Activated CD4-positive, alpha-beta T cell treated with anti-CD3 and anti-CD28 coated beads, Interleukin-2, Interleukin-6, amounts not matched to agents 100 ng/mL and 50 ng/mL, durations not matched to agents 16 hours and 8 hours (primary cell): ENCODE measurements around the gene NMNAT3.
A peak's percentile ranks its signal among the peaks of the same experiment; 100 is the strongest.

ENCODE experiments used
- DNase-seq: peaks from one replicate; pipeline ENCODE4 v3.0.0-alpha.2; 2020

Gene NMNAT3

DNA sequence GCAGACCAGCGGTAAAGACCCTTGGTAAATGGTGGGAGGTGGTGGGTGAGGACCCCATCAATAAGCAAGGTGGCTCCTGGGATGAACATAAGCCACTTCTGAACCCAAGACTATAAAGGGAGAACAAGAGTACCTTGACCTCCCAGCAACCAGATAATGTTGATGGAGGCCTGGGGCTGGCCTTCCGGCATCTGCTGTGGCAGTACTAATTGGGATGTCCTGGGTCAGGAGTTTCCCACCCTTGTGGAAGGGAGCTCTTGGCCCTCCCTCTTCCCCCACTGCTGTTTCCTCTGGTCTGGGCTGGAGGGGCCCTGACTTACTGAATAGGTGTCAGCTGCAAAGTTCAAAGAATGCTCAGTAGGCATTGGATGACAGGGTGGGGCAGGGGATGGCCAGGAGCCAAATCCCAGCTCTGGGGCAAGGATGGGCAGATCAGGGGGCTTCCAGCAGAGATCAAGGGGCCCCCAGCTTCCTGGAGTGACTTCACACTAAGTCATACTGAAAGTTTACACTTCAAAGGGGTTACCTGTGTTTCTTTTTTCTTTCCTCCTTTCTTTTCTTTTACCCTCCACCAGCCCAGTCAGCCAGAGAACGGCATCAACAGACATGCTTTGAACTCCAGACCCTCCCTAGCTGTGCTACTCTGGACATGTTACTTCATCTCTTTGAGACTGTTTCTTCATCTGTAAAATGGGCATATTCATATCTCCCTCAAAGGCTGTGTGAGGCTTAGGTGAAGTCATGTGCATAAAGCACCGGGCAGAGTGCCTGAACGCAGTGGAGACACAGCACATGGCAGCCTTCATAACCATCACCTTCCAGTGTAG, 139.8 kb downstream of the NMNAT3 start:
- DNase-seq, result no peak

- DNase-seq, result no peak
Measured at GRCh38 chr3:139537361-139537760, 140.4 kb downstream of the NMNAT3 start.

GRCh38 chr3:139534992-139535879, 142.5 kb downstream of the NMNAT3 start:
- DNase-seq, result no peak

DNA sequence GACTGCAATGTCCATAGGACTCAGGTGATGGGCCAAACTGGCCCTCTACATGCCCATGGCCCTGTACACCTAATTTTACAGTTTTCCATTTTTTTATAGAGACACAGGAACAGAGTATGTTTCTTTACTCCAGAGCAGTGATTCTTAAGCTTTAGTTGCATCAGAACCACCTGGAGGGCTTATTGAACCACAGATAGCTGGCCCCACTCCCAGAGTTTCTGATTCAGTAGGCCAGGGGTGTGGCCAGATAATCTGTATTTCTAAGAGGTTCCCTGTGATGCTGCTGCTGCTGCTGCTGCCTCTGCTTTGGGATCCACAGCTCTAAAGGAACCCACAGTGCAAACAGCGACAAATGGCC, 143.3 kb downstream of the NMNAT3 start:
- DNase-seq, result no peak

- DNase-seq, result no peak
Measured at GRCh38 chr3:139533781-139534454, 143.9 kb downstream of the NMNAT3 start.

DNA sequence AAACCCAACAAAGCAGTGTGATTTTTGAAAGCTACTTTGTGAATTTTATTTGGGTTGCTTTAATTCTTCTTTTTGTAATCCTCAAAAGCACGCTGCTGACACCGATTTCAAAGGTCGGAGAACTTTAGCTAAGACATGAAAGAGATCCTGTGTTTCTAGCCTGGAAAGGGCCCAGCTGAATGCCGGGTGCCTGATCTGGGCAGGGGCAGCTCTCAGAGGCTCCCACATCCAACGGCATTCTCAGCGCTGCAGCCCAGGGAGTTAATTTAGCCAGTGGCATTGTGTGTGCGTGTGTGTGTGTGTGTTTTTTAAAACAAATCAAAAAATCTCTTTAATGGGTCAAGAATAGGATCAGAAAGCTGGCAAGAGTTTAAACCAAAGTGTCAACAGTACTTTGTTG, 144.8 kb downstream of the NMNAT3 start:
- DNase-seq, result no peak

DNA sequence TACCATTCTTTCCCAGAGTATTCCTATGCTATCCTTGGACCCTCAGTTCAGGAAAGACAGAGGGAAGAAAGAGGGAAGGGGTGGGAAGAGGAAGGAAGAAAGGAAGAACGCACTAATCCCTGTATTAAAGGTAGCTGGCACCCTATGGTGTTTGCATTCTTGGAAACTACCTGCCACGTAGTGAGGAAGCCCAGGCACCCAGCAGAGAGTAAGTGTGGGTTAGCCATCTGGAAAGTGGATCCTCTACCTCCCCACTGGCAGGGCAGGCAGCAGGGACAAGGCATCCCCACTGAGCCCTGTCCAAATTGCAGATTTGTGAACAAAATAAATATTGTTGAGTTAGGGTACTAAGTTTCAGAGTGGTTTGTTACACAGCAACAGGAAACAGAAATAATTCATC, 147.1 kb downstream of the NMNAT3 start:
- DNase-seq, result no peak

DNA sequence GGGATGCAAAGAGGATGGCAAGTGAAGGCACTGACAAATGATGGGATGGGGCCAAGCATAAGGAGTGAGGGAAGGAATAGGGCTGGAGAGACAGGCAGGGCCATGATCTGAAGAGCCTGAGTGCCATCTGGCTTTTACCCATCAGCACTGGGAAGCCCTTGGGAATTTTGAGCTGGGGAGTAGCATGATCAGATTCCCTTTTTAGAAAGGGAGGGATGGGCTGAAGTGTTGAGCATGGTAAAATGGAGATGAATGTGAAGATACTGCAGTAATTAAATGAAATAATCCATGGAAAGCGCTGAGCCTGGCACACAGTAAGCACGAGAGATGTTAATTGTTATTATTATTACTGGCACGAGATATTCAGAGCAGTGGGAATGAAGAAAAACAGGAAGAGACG, 148.1 kb downstream of the NMNAT3 start:
- no peak for DNase-seq

- DNase-seq, result no peak
Measured at GRCh38 chr3:139528924-139529323, 148.8 kb downstream of the NMNAT3 start.

DNA sequence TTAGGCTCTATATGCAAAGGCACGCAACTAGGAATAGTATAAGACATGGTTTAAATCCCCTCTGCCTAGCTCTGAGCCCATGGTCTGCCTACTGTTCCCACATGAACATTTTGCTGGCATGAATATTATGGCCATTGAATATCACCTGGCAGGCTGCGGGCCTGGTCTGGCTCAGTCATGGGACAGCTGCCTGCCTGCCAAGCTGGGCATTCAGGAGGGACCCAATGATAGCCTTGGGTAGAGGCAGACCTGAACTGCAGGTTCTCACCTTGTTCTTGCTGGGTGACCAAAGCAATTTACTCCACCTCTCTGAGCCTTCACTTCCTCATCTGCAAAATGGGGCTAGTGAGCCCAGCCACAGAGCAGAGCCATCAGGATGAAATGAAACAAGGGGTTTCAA, 149.5 kb downstream of the NMNAT3 start:
- no peak for DNase-seq

DNA sequence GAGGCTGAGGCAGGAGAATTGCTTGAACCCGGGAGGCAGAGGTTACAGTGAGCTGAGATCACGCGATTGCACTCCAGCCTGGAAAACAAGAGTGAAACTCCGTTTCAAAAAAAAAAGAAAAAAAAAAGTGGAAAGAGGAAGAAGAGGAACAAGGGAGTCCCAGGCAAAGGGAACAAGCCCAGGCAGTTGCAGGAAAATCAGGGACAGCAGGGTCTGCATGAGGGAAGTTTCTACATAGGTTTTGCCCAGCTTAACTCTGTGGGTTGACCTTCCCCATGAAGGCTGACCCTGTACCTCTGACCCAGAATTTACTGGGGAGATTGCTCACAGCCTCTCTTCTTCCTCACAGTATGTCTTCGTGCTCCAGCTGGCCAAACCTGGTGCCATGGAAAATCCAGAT, 150.5 kb downstream of the NMNAT3 start:
- no peak for DNase-seq

- no peak for DNase-seq
Measured at GRCh38 chr3:139526146-139526545, 151.6 kb downstream of the NMNAT3 start.

DNA sequence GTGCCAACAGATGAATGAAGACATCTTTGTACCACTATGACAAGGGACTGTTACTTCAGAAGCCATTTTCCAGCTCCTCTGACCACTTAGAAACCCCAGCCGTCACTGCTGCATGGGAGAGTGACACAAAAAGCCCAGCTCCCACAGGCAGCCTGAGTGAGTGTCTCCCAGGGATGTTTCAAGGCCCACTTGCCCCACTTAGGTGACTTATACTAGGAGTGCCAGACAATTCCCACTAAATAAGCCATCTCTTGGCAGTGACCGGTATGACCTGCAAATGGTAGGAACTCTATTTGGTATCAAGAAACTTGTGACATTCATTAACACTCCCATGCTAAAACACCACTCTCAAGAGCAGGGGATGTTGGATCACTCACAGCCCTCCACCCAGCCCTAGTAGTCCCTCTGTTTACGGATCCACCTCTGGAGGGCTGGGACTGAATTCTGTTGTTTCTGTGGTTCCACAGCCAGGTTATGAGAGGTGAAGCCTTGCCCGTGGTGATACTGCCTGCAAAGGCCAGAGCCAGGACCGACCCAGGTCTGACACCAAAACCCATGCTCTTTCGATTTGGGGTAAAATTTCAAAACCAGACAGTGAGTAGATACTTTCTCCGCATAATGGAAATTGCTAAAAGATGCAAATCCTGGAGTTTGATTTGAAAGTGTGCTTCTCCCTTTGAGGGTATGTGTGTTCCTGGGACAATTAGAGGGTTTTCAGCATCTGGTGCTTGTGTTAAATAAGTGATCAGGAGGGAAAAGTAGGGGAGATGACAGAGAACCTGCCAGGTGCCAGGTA, 152.7 kb downstream of the NMNAT3 start:
- no peak for DNase-seq

DNA sequence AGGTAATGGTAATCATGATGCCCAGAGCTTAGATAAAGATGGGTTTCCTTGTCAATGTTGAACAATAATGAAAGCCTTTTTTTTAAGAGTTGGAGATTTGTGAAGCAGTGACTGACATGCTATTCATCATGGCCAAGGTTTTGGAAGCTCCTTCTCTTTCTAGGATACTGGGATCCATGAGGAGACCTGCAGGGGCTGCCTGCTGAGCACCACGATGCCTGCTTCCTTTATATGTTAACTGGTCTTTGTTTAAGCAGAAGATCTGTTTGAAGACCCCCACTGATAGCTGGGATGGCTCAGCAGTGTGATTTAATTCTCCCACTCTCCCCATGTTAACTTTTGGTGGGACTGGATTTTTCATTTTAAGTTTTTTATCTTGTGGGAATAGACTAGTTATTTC, 154.1 kb downstream of the NMNAT3 start:
- no peak for DNase-seq

DNA sequence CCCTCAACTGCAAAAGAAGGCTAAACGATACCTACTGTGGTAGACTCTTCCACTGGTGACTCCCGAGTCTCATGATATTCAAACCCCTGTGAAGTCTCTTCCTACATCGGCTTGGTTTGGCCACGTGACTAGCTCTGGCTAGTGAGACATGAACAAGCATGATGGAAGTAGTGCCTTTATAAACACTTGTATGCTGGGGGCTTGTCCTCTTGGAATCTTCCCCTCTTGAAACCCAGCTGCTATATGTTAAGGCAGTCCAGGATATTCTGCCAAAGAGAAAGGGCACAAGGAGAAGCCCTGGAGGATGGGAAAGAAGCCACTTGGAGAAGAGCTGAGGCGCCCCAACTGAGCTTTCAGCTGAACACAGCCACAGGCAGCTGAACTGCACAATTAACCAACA, 154.6 kb downstream of the NMNAT3 start:
- no peak for DNase-seq

- DNase-seq, result no peak
Measured at GRCh38 chr3:139522421-139522820, 155.4 kb downstream of the NMNAT3 start.

DNA sequence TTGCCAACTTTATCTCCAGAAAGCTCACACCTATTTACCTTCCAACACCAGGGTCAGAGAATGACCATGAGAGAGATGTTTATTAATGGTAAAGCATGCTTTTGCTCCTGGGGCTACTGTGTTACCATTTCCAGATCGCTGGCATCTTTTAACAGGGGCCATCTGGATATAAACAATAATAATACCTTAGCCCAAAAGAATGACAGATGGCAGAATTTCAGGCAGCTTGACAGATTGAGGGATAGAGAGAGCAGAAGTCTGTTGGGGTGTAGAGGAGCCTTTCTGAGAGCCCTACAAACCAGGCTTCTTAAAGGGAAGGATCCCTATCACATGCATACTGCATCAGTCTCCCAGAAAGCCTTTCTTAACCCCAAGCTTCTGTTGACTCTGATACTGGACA, 156.0 kb downstream of the NMNAT3 start:
- DNase-seq, result no peak

DNA sequence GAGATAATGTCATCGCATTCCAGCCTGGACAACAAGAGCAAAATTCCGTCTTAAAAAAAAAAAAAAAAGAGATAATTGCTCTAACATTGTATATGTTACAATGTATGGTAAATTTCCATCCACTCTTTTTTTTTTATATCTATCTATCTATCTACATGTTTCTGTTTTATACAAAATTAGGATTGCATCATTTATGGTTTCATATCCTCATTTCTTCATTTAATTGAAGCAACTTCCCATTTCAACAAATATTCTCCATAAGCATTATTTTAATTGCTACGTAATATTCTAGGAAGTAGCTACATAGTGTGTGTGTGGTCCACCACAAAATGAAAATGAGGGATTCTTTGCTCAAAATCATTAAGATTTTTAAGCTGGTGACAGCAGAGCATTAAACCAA, 156.6 kb downstream of the NMNAT3 start:
- no peak for DNase-seq

DNA sequence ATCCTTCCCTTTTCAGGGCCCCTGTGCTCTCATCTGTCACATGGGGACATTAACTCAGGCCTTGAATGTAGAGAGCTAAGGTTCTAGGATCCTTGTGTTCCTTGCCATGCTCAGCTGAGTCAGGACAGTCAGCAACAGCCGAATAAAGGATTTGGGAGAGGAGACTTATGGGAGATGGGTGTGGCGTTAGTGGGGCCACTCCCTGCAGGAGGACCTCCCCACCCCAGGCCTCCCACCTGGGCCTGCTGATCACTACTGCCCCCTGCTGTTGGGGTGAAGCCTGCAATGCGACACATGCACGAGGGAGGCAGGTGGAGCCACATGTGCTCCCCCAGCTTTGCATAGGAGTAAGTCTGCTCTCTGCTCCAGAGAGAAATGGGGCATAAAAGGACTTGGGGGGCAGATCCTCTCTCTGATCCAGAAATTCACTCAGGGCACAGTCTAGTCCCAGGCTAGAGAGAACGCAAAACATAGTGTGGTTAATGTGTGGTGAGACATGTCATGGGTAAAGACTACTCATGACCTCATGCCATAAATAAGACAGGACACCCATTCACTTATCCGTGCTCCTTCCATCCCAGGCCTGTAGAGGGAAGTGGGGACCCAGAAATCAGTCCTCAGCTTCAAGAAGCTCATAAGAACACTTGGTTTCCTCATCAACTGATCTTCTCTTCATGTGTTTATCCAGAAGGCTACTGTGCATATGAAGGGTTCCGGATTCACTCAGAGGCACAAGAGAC, 157.6 kb downstream of the NMNAT3 start:
- DNase-seq, result peak; percentile 50

DNA sequence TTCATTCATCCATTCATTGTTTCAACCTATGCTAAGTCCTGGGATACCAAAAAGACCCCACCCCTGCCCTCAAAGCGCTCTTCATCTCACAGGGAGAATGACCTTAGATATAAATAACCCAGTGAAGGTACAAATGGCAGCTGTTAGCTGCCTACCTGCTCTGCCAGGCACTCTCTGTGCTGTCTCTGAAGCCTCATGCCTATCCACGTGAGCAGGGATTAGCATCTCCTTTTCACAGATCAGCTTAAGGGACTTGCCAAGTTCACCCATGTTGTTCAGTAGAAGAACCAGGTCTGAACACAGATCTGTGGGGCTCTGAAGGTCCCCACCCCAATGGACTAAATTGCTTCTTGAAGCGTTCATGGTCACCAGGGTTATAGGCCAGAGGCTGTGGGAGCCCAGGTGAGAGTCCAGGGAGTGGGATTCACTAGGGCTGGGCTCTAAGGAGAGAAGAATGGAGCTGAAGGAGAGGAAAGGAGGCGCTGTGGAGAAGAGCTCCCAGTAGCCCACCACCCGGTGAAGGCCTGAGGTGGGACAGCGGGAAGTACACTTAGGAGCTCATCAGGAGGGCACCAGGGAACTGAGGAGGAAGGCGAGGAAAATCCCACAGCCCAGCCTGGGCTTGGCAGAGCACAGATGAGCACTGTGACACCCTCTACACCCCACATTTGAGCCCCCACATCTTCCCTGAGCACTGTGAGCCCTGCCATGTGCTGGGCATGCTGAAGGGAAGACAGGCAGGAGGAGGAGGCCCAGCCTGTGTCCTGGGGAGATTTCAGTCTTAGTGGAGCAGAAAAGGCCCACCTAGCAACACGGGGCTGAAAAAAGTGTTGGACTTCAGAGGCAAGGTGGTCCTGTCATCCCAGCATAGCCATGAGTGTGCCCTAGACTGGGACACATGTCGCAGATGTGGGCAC, 158.6 kb downstream of the NMNAT3 start:
- DNase-seq, result no peak

DNA sequence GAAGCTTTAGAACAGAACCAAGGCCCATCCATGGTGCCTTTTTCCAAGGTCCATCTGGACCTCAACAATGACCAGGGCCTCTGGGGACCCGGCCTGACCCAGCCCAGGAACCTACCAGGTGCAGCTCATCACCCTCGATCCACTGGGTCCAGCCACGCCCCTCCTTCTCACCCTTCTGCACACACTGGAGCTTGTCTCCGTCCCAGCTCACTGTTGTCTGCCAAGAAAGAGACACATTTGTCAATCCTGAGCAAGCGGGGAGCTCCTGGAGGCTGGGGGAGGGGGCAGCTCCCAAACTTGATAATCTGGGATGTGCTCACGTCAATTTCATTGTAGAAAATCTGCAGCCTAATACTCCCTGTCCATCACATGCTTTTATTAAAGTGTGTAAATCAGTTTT, 159.5 kb downstream of the NMNAT3 start:
- DNase-seq, result no peak
